H1 (cell line): Measurements from ENCODE around the gene DNTTIP2. TPM values are rescaled to one million over a fixed set of nuclear protein-coding genes. Genes with fewer than 3 reads are reported as not detected.

Source experiments
- CTCF ChIA-PET: fragments of 300-600 bp; sonication (Branson Sonifier 250); formaldehyde crosslinking; loops from one replicate; lab custom pipeline; 2021; ENCODE audit not compliant: partially characterized antibody; lab: Charles Lee
- POLR2A ChIA-PET: fragments of 300-600 bp; sonication (Branson Sonifier 250); formaldehyde crosslinking; loops from one replicate; lab custom pipeline; 2021; ENCODE audit warnings: inconsistent platforms; ENCODE audit not compliant: partially characterized antibody; lab: Charles Lee
- DNase-seq, 2 experiments: peaks; one replicate each; pipeline versions ENCODE4 v3.0.0 to v3.0.0-alpha.2; 2010 to 2022; ENCODE audit warnings: low spot score in 2 of 2, low read depth in 1 of 2, mixed read lengths in 1 of 2
- FAIRE-seq: peaks from 2 replicates; lab custom pipeline; 2011; peaks lifted over from hg19 to GRCh38; lab: Jason Lieb, UNC
- H2AFZ ChIP-seq: 2 replicates; pipeline ENCODE4 v1.8.1; 2012; ENCODE audit warnings: low read length, inconsistent platforms
- H2AK5ac ChIP-seq: 2 replicates; pipeline ENCODE4 v1.6.1; 2013; ENCODE audit warnings: low read depth, low read length
- H2BK120ac ChIP-seq: replicated peaks from 2 replicates; pipeline ENCODE3; 2013; ENCODE audit warnings: low read depth, low read length, inconsistent platforms
- H2BK12ac ChIP-seq: 2 replicates; pipeline ENCODE4 v1.6.1; 2013; ENCODE audit warnings: low read depth, low read length
- H2BK15ac ChIP-seq: 2 replicates; pipeline ENCODE4 v1.6.1; 2013; ENCODE audit warnings: low read length
- H2BK20ac ChIP-seq: 2 replicates; pipeline ENCODE4 v1.6.1; 2013; ENCODE audit warnings: low read length
- H2BK5ac ChIP-seq: 2 replicates; pipeline ENCODE4 v1.6.1; 2013; ENCODE audit warnings: low read depth, low read length
- H3K14ac ChIP-seq: 2 replicates; pipeline ENCODE4 v1.6.1; 2013; ENCODE audit warnings: inconsistent platforms; ENCODE audit not compliant: insufficient read length
- H3K18ac ChIP-seq: 2 replicates; pipeline ENCODE4 v1.6.1; 2013; ENCODE audit warnings: low read length; ENCODE audit errors: extremely low read depth
- H3K23ac ChIP-seq: 2 replicates; pipeline ENCODE4 v1.6.1; 2013; ENCODE audit warnings: inconsistent platforms; ENCODE audit not compliant: insufficient read length
- H3K23me2 ChIP-seq: 2 replicates; pipeline ENCODE4 v1.6.1; 2013; ENCODE audit warnings: low read depth, low read length
- H3K27ac ChIP-seq: 2 replicates; pipeline ENCODE4 v1.6.1; 2011; ENCODE audit warnings: low read depth, low read length, inconsistent platforms
- H3K27me3 ChIP-seq, 4 experiments: replicated peaks in 1 of 4; 1 replicate in 1 of 4; 2 replicates in 3 of 4; pipeline versions ENCODE4 v1.6.1 to v1.8.1; 2011 to 2013; ENCODE audit warnings: low read length in 3 of 4, mild to moderate bottlenecking in 3 of 4, inconsistent platforms in 2 of 4, mixed read lengths in 2 of 4, moderate library complexity in 1 of 4; ENCODE audit not compliant: control insufficient read depth in 3 of 4, insufficient read depth in 3 of 4; ENCODE audit errors: extremely low read depth in 1 of 4
- H3K36me3 ChIP-seq, 4 experiments: 2 replicates each; pipeline versions ENCODE4 v1.6.1 to v1.8.1; 2011 to 2013; ENCODE audit warnings: mild to moderate bottlenecking in 4 of 4, low read length in 3 of 4, moderate library complexity in 2 of 4, control low read depth in 1 of 4, inconsistent platforms in 1 of 4; ENCODE audit not compliant: insufficient read depth in 4 of 4, control insufficient read depth in 2 of 4
- H3K4ac ChIP-seq: replicated peaks from 2 replicates; pipeline ENCODE3; 2013; ENCODE audit warnings: low read length, low read depth, mixed read lengths, inconsistent platforms; ENCODE audit not compliant: insufficient read length
- H3K4me1 ChIP-seq, 4 experiments: replicated peaks in 1 of 4; 1 replicate in 1 of 4; 2 replicates in 3 of 4; pipeline versions ENCODE4 v1.6.1 to v1.8.1; 2011 to 2013; ENCODE audit warnings: low read length in 3 of 4, inconsistent platforms in 2 of 4, mixed read lengths in 1 of 4; ENCODE audit not compliant: insufficient read depth in 4 of 4, control insufficient read depth in 3 of 4
- H3K4me2 ChIP-seq, 2 experiments: 2 replicates each; pipeline versions ENCODE4 v1.6.1 to v1.8.1; 2011 to 2013; ENCODE audit warnings: low read depth in 2 of 2, low read length in 2 of 2, control low read depth in 1 of 2, inconsistent platforms in 1 of 2, mild to moderate bottlenecking in 1 of 2; ENCODE audit not compliant: insufficient read depth in 1 of 2
- H3K4me3 ChIP-seq, 4 experiments: fragments of 200-600, 300-600 bp in 1 of 4; sonication (generic), shearing (Covaris generic), sonication (Bioruptor Twin) in 1 of 4; 2 replicates each; pipeline versions ENCODE4 v1.5.1 to v1.8.1; 2011 to 2016; ENCODE audit warnings: low read length in 4 of 4, low read depth in 3 of 4, control low read depth in 2 of 4, inconsistent platforms in 2 of 4, mild to moderate bottlenecking in 2 of 4, mixed read lengths in 1 of 4, moderate library complexity in 1 of 4; ENCODE audit not compliant: insufficient read depth in 2 of 4; ENCODE audit errors: extremely low read depth in 1 of 4
- H3K56ac ChIP-seq: replicated peaks from 2 replicates; pipeline ENCODE3; 2013; ENCODE audit warnings: low read depth, mild to moderate bottlenecking, mixed read lengths, low read length, inconsistent platforms; ENCODE audit not compliant: insufficient read length
- H3K79me1 ChIP-seq: 2 replicates; pipeline ENCODE4 v1.6.1; 2013; ENCODE audit warnings: low read depth, low read length, control low read depth
- H3K79me2 ChIP-seq, 2 experiments: 2 replicates each; pipeline versions ENCODE4 v1.6.1 to v1.8.1; 2012 to 2013; ENCODE audit warnings: low read length in 2 of 2, mild to moderate bottlenecking in 2 of 2, inconsistent platforms in 1 of 2; ENCODE audit not compliant: insufficient read depth in 2 of 2, control insufficient read depth in 1 of 2
- H3K9ac ChIP-seq, 4 experiments: replicated peaks in 1 of 4; 1 replicate in 1 of 4; 2 replicates in 3 of 4; pipeline versions ENCODE4 v1.6.1 to v1.8.1; 2011 to 2013; ENCODE audit warnings: low read depth in 3 of 4, low read length in 3 of 4, control low read depth in 2 of 4, mild to moderate bottlenecking in 2 of 4, moderate library complexity in 2 of 4, inconsistent platforms in 1 of 4; ENCODE audit errors: extremely low read depth in 1 of 4
- H3K9me3 ChIP-seq, 2 experiments: 2 replicates each; pipeline versions ENCODE4 v1.6.1 to v1.8.1; 2012 to 2013; ENCODE audit warnings: mild to moderate bottlenecking in 2 of 2, moderate library complexity in 2 of 2, control low read depth in 1 of 2, inconsistent platforms in 1 of 2, low read depth in 1 of 2, low read length in 1 of 2, mixed read lengths in 1 of 2; ENCODE audit not compliant: insufficient read depth in 2 of 2
- H4K20me1 ChIP-seq, 2 experiments: replicated peaks in 1 of 2; 2 replicates each; pipeline versions ENCODE3 to v1.8.1; 2011 to 2013; ENCODE audit warnings: inconsistent platforms in 2 of 2, low read length in 2 of 2, mild to moderate bottlenecking in 1 of 2; ENCODE audit not compliant: insufficient read depth in 2 of 2, control insufficient read depth in 1 of 2
- H4K5ac ChIP-seq: 2 replicates; pipeline ENCODE4 v1.6.1; 2013; ENCODE audit warnings: low read length, low read depth, mixed read lengths, inconsistent platforms; ENCODE audit not compliant: insufficient read length
- H4K8ac ChIP-seq: 2 replicates; pipeline ENCODE4 v1.8.0; 2013; ENCODE audit warnings: mild to moderate bottlenecking, moderate library complexity, low read length, inconsistent platforms; ENCODE audit not compliant: insufficient read depth; ENCODE audit errors: extremely low read depth
- H4K91ac ChIP-seq: replicated peaks from 2 replicates; pipeline ENCODE3; 2013; ENCODE audit warnings: low read length, mixed read lengths, inconsistent platforms; ENCODE audit not compliant: insufficient read length
- SIX5 ChIP-seq: IDR thresholded peaks from 2 replicates; pipeline ENCODE4 v1.6.1; 2011; ENCODE audit warnings: mild to moderate bottlenecking, low read depth, low read length
- TAF1 ChIP-seq: IDR thresholded peaks from 2 replicates; pipeline ENCODE4 v1.6.1; 2011; ENCODE audit warnings: mild to moderate bottlenecking, low read depth, low read length
- WGBS, 2 experiments: shearing (Covaris generic) in 1 of 2; methylation state at CpG; one replicate each; pipeline versions ENCODE4 v1.1.6 to v1.1.7; 2013 to 2015; ENCODE audit warnings: low lambda C conversion rate in 2 of 2, mixed read lengths in 2 of 2, inconsistent platforms in 1 of 2, low coverage in 1 of 2, missing lambda C conversion rate in 1 of 2; ENCODE audit not compliant: insufficient replicate concordance in 2 of 2, insufficient coverage in 1 of 2, insufficient read length in 1 of 2; ENCODE audit errors: extremely low coverage in 1 of 2, missing lambda C conversion rate in 1 of 2; 5-methylcytosine and 5-hydroxymethylcytosine counted together
- polyA plus RNA-seq, 7 experiments: library from polyadenylated mRNA; depleted of rRNA in 3 of 7; stranded (reverse) in 5 of 7; unstranded in 2 of 7; fragments of >200 nt in 5 of 7; fragments of 200-250 nt in 2 of 7; gene quantifications; 1 replicate in 5 of 7; 2 replicates in 1 of 7; 4 replicates in 1 of 7; pipeline versions ENCODE4 v1.2.1 to v1.2.3, GENCODE V29; 2011 to 2013; ENCODE audit warnings: missing spikeins in 2 of 7, mixed read lengths in 2 of 7
- total RNA-seq: library from RNA; stranded (reverse); fragmentation: NEBNext Ultra II Directional; extraction: Animal tissue kit (Norgen Biotek cat#: 25700); gene quantifications from 2 replicates; pipeline ENCODE4 v1.2.1, GENCODE V29; 2021

The DNTTIP2 gene
- total and polyA plus RNA-seq, 2 of the 8 experiments (the other 6 are each of a cell fraction or from before 2014, with no cell fraction given) = 6.3 to 80.4 TPM

DNA sequence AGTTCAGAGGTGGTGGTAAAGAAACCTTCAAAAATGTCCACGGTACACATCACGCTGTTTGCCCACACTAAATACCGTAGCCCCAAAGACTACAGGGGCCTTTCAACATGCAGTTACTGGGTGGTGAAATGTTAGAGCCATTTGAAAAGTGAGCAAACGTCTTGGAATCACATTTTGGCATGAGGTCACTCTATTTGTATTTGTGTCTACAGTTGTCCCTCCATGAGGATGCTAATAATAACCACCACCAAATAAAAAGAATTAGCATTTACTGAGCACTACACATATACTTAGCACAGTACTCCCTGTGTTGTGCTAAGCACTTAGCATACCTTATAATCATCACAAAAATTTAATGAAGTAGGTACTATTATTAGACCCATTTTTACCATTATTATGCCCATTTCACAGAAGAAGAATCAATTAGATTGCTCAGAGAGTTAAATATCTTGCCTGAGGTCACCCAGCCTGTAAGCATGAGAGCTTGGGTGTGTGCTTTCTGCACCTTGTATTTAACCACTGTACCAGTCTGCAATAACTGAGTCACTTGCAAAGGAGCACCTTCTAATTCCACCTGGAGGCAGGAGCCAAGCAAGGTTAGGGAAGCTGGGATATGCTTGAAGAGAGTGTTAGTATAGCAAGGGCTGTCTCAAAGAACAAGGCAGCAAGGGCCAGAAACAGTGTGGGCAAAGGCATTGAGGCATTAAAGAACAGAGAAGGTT lies 57.4 kb downstream of the DNTTIP2 start:
- no peak overlapping the region for H3K9ac ChIP-seq
- H3K23ac ChIP-seq = no peak overlapping the region
- no peak for FAIRE-seq
- no peak overlapping the region for H2AK5ac ChIP-seq
- H2BK120ac ChIP-seq = peak overlapping the region; percentile 25
- peak overlapping the region; percentile 72 for H2BK12ac ChIP-seq
- no peak overlapping the region for H3K56ac ChIP-seq
- H2BK15ac ChIP-seq = no peak overlapping the region; the same call in 1 of the 2 replicates
- no peaks in the 10 kb centered on the region for H3K36me3 ChIP-seq
- no peaks in the 10 kb centered on the region for H3K23me2 ChIP-seq
- H4K20me1 ChIP-seq = no peaks in the 10 kb centered on the region
- peak overlapping the region in 1 of 2 experiments; percentile 48; a peak in 2 of 4 replicates for H3K4me2 ChIP-seq
- CTCF ChIA-PET = interaction anchor here (0.8 to 21.7 kb wide), 6 partner anchors 8 to 326 kb away, joined by 3 to 620 read pairs (median 6); no protein-coding TSS in a partner anchor
- POLR2A ChIA-PET = interaction anchor here (1.1 to 3.0 kb wide), 5 partner anchors 8 to 58 kb away, joined by 3 to 11 read pairs (median 4); partner anchors contain the start of gene DNTTIP2
- H3K79me2 ChIP-seq = no peaks in the 10 kb centered on the region
- H3K4me3 ChIP-seq = no peak overlapping the region
- H2AFZ ChIP-seq = no peak overlapping the region
- peak overlapping the region; percentile 11; the same call in 1 of the 2 replicates for H2BK5ac ChIP-seq
- no peak overlapping the region; the same call in 1 of the 2 replicates for H3K27ac ChIP-seq
- no peak for DNase-seq
- 86% methylated on average over 4 of the region's 4 CpGs; no CpG with 5 or more reads in 1 of the 2 experiments for WGBS, 2 experiments
- H3K27me3 ChIP-seq = no peaks in the 10 kb centered on the region
- H3K14ac ChIP-seq = no peak overlapping the region
- H3K4me1 ChIP-seq = peaks cover 2 to 14% (median 10%) of the 10 kb centered on the region in 4 experiments
- H3K9me3 ChIP-seq = no peaks in the 10 kb centered on the region
- no peak overlapping the region for H3K18ac ChIP-seq
- peak overlapping the region; percentile 40; the same call in 1 of the 2 replicates for H2BK20ac ChIP-seq
- H4K8ac ChIP-seq = no peak overlapping the region
- H4K5ac ChIP-seq = no peak overlapping the region
- H4K91ac ChIP-seq = peak overlapping the region; percentile 86
- no peaks in the 10 kb centered on the region for H3K79me1 ChIP-seq
- H3K4ac ChIP-seq = peak overlapping the region; percentile 9
- no peak for TF ChIP-seq TAF1
- TF ChIP-seq SIX5 = no peak
